Gastrocnemius medialis (tissue), 4 donors: ENCODE measurements around the gene ATP6V1G2. TPM values are rescaled to one million over a fixed set of nuclear protein-coding genes. Genes with fewer than 3 reads are reported as not detected.

Experiments used
- ATAC-seq, 2 donors: fragments of 150-250 bp; one replicate each; pipeline ENCODE4 v1.9.1; 2016
- DNase-seq, 2 donors: peaks; one replicate each; pipeline ENCODE4 v3.0.0-alpha.2; 2019
- H3K27ac ChIP-seq, 4 donors: fragments of 200-600 bp; sonication (generic); 1 replicate in 1 of 4; 2 replicates in 3 of 4; pipeline ENCODE4 v1.5.1; 2016 to 2018; ENCODE audit warnings: mild to moderate bottlenecking in 2 of 4, moderate library complexity in 1 of 4
- H3K27me3 ChIP-seq, 3 donors: fragments of 200-600 bp; sonication (generic) in 2 of 3; 1 replicate in 1 of 3; 2 replicates in 2 of 3; pipeline versions ENCODE4 v1.5.1 to v1.6.0; 2016 to 2019; ENCODE audit warnings: mild to moderate bottlenecking in 1 of 3, moderate library complexity in 1 of 3
- H3K36me3 ChIP-seq, 2 donors: fragments of 200-600 bp; sonication (generic) in 1 of 2; one replicate each; pipeline ENCODE4 v1.5.1; 2017 to 2018
- H3K4me1 ChIP-seq, 2 donors: fragments of 200-600 bp; sonication (generic) in 1 of 2; one replicate each; pipeline ENCODE4 v1.5.1; 2016 to 2017; ENCODE audit warnings: mild to moderate bottlenecking in 2 of 2
- H3K4me3 ChIP-seq, 4 donors: fragments of 200-600 bp; sonication (generic) in 3 of 4; 1 replicate in 1 of 4; 2 replicates in 3 of 4; pipeline ENCODE4 v1.5.1; 2016 to 2019; ENCODE audit warnings: mild to moderate bottlenecking in 2 of 4
- H3K9me3 ChIP-seq, 3 donors: fragments of 200-600 bp; sonication (generic) in 2 of 3; 1 replicate in 1 of 3; 2 replicates in 2 of 3; pipeline ENCODE4 v1.5.1; 2016 to 2019
- POLR2A ChIP-seq, 2 donors: fragments of 450-650 bp; IDR thresholded peaks; one replicate each; pipeline ENCODE4 v1.6.1; 2017; ENCODE audit warnings: antibody characterized with exemption in 2 of 2, mild to moderate bottlenecking in 2 of 2, moderate library complexity in 2 of 2
- in situ Hi-C, 4 donors: fragments of 200-750 bp; cut with MboI; loops; one replicate each; pipeline versions ENCODE4 v1.15.0 to v1.8.0; 2017; ENCODE audit warnings: low sequenced_read_pairs in 4 of 4
- intact Hi-C: fragments of 100-400 bp; cut with DNase I; formaldehyde crosslinking; loops from one replicate; pipeline ENCODE4 v1.15.1; 2023; ENCODE audit warnings: low total_unique reads
- total RNA-seq, 4 donors: library from RNA; depleted of rRNA; stranded (reverse); fragments of >200 nt; gene quantifications; one replicate each; pipeline versions ENCODE4 v1.1.0 to v1.2.3, GENCODE V29; 2016
- TF ChIP-seq, protein P1 (sequence below), 5 experiments: fragments of 450-650 bp in 3 of 5; fragments of 200-600 bp in 2 of 5; sonication (generic) in 2 of 5; IDR thresholded peaks in 4 of 5; conservative IDR thresholded peaks in 1 of 5; 1 replicate in 4 of 5; 2 replicates in 1 of 5; pipeline ENCODE4 v1.5.1; 2016 to 2019; ENCODE audit warnings: antibody characterized with exemption in 5 of 5, mild to moderate bottlenecking in 3 of 5, moderate library complexity in 3 of 5

ATP6V1G2 gene
- total RNA-seq, 4 donors from 2014 or later = 0.46 to 1.8 (median 1.1) TPM

DNA sequence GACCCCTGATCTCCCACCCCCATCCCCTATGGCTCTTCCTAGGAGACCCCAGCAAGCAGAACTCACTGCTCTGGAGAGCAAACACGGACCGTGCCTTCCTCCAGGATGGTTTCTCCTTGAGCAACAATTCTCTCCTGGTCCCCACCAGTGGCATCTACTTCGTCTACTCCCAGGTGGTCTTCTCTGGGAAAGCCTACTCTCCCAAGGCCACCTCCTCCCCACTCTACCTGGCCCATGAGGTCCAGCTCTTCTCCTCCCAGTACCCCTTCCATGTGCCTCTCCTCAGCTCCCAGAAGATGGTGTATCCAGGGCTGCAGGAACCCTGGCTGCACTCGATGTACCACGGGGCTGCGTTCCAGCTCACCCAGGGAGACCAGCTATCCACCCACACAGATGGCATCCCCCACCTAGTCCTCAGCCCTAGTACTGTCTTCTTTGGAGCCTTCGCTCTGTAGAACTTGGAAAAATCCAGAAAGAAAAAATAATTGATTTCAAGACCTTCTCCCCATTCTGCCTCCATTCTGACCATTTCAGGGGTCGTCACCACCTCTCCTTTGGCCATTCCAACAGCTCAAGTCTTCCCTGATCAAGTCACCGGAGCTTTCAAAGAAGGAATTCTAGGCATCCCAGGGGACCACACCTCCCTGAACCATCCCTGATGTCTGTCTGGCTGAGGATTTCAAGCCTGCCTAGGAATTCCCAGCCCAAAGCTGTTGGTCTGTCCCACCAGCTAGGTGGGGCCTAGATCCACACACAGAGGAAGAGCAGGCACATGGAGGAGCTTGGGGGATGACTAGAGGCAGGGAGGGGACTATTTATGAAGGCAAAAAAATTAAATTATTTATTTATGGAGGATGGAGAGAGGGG lies 27.1 kb upstream of the ATP6V1G2 start:
- in situ Hi-C loops (no loop called here), intact Hi-C loops (no loop called here)
- Histone ChIP-seq H3K27me3 (no peaks in the 10 kb centered on the region), H3K9me3 (no peaks in the 10 kb centered on the region), H3K4me1 (no peaks in the 10 kb centered on the region), H3K27ac (no peak overlapping the region), H3K4me3 (no peak overlapping the region), H3K36me3 (no peaks in the 10 kb centered on the region)
- no peak for TF ChIP-seq POLR2A (IDR thresholded peaks at IDR 0.05)
- TF ChIP-seq, protein P1, sequence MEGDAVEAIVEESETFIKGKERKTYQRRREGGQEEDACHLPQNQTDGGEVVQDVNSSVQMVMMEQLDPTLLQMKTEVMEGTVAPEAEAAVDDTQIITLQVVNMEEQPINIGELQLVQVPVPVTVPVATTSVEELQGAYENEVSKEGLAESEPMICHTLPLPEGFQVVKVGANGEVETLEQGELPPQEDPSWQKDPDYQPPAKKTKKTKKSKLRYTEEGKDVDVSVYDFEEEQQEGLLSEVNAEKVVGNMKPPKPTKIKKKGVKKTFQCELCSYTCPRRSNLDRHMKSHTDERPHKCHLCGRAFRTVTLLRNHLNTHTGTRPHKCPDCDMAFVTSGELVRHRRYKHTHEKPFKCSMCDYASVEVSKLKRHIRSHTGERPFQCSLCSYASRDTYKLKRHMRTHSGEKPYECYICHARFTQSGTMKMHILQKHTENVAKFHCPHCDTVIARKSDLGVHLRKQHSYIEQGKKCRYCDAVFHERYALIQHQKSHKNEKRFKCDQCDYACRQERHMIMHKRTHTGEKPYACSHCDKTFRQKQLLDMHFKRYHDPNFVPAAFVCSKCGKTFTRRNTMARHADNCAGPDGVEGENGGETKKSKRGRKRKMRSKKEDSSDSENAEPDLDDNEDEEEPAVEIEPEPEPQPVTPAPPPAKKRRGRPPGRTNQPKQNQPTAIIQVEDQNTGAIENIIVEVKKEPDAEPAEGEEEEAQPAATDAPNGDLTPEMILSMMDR (IDR thresholded peaks at IDR 0.05 in 4 of 5, conservative IDR thresholded peaks at IDR 0.05 in 1 of 5) = no peak
- no peak for DNase-seq
- ATAC-seq = no peak

DNA sequence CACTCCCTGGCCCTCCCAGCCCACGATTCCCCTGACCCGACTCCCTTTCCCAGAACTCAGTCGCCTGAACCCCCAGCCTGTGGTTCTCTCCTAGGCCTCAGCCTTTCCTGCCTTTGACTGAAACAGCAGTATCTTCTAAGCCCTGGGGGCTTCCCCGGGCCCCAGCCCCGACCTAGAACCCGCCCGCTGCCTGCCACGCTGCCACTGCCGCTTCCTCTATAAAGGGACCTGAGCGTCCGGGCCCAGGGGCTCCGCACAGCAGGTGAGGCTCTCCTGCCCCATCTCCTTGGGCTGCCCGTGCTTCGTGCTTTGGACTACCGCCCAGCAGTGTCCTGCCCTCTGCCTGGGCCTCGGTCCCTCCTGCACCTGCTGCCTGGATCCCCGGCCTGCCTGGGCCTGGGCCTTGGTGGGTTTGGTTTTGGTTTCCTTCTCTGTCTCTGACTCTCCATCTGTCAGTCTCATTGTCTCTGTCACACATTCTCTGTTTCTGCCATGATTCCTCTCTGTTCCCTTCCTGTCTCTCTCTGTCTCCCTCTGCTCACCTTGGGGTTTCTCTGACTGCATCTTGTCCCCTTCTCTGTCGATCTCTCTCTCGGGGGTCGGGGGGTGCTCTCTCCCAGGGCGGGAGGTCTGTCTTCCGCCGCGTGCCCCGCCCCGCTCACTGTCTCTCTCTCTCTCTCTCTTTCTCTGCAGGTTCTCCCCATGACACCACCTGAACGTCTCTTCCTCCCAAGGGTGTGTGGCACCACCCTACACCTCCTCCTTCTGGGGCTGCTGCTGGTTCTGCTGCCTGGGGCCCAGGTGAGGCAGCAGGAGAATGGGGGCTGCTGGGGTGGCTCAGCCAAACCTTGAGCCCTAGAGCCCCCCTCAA lies 25.9 kb upstream of the ATP6V1G2 start, which contains the start of gene LTA:
LTA (plus strand) TSS at position 249 of the 871 bp plus-strand sequence; CDS start at position 703, 454 bp downstream.
- in situ Hi-C loops (no loop called here), intact Hi-C loops (no loop called here)
- DNase-seq (no peak), ATAC-seq (no peak)
- no peak within 1 kb of the TSS for H3K27ac ChIP-seq
- no peaks in the 10 kb centered on the region for H3K27me3 ChIP-seq
- no peaks in the 10 kb centered on the region for H3K9me3 ChIP-seq
- no peak for TF ChIP-seq POLR2A (IDR thresholded peaks at IDR 0.05)
- TF ChIP-seq, protein P1 (IDR thresholded peaks at IDR 0.05 in 4 of 5, conservative IDR thresholded peaks at IDR 0.05 in 1 of 5) = no peak
- H3K4me3 ChIP-seq = no peak within 1 kb of the TSS
- H3K36me3 ChIP-seq = no peaks in the 10 kb centered on the region
- no peaks in the 10 kb centered on the region for H3K4me1 ChIP-seq

DNA sequence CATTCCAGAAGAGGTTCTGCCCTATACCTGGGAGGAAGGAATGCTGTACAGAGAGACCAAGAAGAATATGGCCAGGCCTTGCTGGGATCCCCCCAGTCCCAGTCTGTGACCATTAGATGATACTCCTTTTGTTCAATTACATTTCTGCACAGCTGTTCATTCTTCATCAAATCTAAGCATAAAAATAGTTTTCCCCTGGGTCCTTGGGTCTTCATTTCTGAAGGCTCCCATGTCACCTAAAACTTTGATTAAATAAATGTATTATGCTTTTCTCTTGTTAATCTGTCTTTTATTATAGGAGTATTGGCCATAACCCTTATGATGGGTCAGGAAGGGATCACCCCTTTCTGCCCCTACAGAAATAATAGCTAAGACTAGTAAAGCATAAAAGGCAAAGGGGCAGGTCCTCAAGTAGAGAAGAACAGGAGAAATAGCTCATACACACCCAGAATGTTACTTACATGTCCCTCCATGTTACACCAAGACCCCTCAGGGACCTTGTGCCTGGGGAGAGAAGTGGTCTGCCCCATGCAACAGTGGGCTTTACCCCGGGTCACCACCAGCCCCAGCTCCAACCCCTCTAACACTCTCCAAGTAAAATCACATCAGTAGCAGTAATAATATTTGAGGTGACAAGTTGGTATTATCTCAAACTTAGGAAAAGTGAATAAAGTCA lies 23.6 kb upstream of the ATP6V1G2 start:
- ATAC-seq = no peak
- Histone ChIP-seq H3K36me3 (no peaks in the 10 kb centered on the region), H3K27ac (no peak overlapping the region), H3K9me3 (no peaks in the 10 kb centered on the region), H3K27me3 (no peaks in the 10 kb centered on the region), H3K4me3 (no peak overlapping the region), H3K4me1 (no peaks in the 10 kb centered on the region)
- no peak for TF ChIP-seq POLR2A (IDR thresholded peaks at IDR 0.05)
- TF ChIP-seq, protein P1 (IDR thresholded peaks at IDR 0.05 in 4 of 5, conservative IDR thresholded peaks at IDR 0.05 in 1 of 5) = no peak
- in situ Hi-C loops = no loop called here
- intact Hi-C loops = no loop called here
- DNase-seq = no peak

GRCh38 chr6:31568537-31568961 lies 22.1 kb upstream of the ATP6V1G2 start:
- H3K27ac ChIP-seq = no peak overlapping the region
- H3K9me3 ChIP-seq = no peaks in the 10 kb centered on the region
- TF ChIP-seq, protein P1 (IDR thresholded peaks at IDR 0.05 in 4 of 5, conservative IDR thresholded peaks at IDR 0.05 in 1 of 5) = no peak
- no peak for TF ChIP-seq POLR2A (IDR thresholded peaks at IDR 0.05)
- ATAC-seq (no peak), DNase-seq (no peak)
- no peak overlapping the region for H3K4me3 ChIP-seq
- in situ Hi-C loops = no loop called here
- no peaks in the 10 kb centered on the region for H3K4me1 ChIP-seq
- no peaks in the 10 kb centered on the region for H3K27me3 ChIP-seq
- H3K36me3 ChIP-seq = no peaks in the 10 kb centered on the region
- intact Hi-C loops = no loop called here
